ENCODE data around the gene HEATR9.

HEATR9 gene

DNA sequence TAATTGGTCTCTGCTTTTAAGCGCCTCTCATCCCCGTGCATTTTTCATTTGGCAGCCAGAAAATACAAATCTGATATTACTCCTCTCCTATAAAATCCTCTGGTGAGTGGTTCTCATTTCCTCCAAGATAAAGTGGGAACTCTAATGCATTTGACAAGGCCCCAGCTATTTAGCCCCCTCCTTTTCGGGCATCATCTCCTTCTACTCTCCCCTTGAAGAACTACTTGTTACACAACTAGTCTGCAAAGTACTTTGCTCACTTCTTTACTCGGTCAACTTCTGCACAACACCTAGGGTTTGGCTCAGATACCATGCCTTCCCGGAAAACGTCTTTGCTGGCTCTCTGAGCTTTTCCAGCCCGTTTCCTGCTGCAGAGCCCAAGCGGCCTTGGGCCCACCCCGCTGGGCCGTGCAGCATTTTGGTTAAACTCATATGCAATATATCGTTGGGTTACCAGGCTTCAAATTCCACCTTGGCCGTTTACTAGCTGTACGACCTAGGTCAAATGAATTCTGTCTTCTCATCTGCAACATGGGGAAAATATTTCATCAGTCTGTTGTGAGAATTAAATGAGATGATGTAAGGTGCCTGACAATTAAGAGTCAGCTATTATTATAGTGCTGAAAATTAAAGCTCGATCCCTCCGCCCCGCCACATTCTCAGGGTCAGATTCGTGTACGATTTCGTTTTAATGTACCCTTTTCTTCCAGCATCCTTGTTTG lies 60.3 kb downstream of the HEATR9 start:
- DNase-seq (ENCODE audit: low spot score): no peak

- no peak for DNase-seq (ENCODE audit: low spot score)
Observed at GRCh38 chr17:35807371-35808144, 61.1 kb downstream of the HEATR9 start.
